Upper lobe of left lung (tissue), 4 donors: ENCODE results near the gene RAB40A.

Experiments
- CTCF ChIP-seq, 6 experiments: fragments of 450-650 bp in 4 of 6; fragments of 200-600 bp in 2 of 6; sonication (generic) in 2 of 6; IDR thresholded peaks; one replicate each; pipeline ENCODE4 v1.5.1; 2016 to 2019; ENCODE audit warnings: antibody characterized with exemption in 6 of 6
- EP300 ChIP-seq, 4 donors: sonication (generic); formaldehyde crosslinking; IDR thresholded peaks; one replicate each; pipeline ENCODE4 v1.5.1; 2017; ENCODE audit warnings: antibody characterized with exemption in 4 of 4, control low read depth in 2 of 4
- POLR2A ChIP-seq, 4 donors: fragments of 450-650 bp; IDR thresholded peaks; one replicate each; pipeline ENCODE4 v1.5.1; 2016 to 2017; ENCODE audit warnings: antibody characterized with exemption in 4 of 4, mild to moderate bottlenecking in 2 of 4
- POLR2AphosphoS5 ChIP-seq, 2 donors: sonication (generic); formaldehyde crosslinking; IDR thresholded peaks; one replicate each; pipeline ENCODE4 v1.5.1; 2017; ENCODE audit warnings: antibody characterized with exemption in 2 of 2

DNA sequence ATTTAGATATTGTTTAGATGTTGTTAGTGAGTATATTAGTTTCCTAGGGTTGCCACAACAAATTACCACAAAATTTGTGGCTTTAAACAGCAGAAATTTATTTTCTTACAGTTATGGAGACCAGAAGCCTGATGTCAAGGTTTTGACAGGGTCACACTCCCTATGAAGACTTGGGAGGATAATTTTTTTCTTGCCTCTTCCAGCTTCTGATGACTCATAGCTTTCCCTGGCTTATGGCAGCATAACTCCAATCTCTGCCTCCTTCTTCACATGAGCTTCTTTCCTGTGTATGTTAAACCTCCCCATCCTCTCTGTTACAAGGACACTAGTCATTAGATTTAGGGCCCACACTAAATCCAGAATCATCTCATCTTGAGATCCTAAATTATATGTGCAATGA lies 20.9 kb upstream of the RAB40A start:
- TF ChIP-seq CTCF (IDR thresholded peaks at IDR 0.05) (no peak), POLR2A (IDR thresholded peaks at IDR 0.05) (no peak), EP300 (IDR thresholded peaks at IDR 0.05) (no peak), POLR2AphosphoS5 (IDR thresholded peaks at IDR 0.05) (no peak)
